ENCODE measurements around the gene ABI3. TPM values are rescaled to one million over a fixed set of nuclear protein-coding genes. Genes with fewer than 3 reads are reported as not detected.

The ABI3 gene
- total and polyA plus RNA-seq, 9 of the 15 experiments (the other 6 are each of a cell fraction or from before 2014, with no cell fraction given): not detected

GRCh38 chr17:49267912-49268311, 57.4 kb downstream of the ABI3 start:
- Histone ChIP-seq H3K27ac (ENCODE audit: extremely low read depth, low read depth, low read length) (no peak overlapping the region), H3K9me1 (ENCODE audit: control insufficient read depth, insufficient read depth, low read length) (no peaks in the 10 kb centered on the region), H3K27me3 (ENCODE audit: control insufficient read depth in 2 of 2, insufficient read depth in 2 of 2, low read length in 2 of 2) (peaks cover 17 to 44% of the 10 kb centered on the region in 2 experiments), H2AFZ (ENCODE audit: low read depth, low read length) (no peak overlapping the region), H3K9me3 (replicated peaks; ENCODE audit: control insufficient read depth, insufficient read depth, low read depth, low read length) (no peaks in the 10 kb centered on the region), H3K4me3 (no peak overlapping the region), H3K4me1 (replicated peaks in 1 of 2; ENCODE audit: control insufficient read depth in 2 of 2, insufficient read depth in 2 of 2, low read length in 2 of 2) (no peaks in the 10 kb centered on the region), H3K4me2 (ENCODE audit: insufficient read depth, low read length) (no peak overlapping the region), H3K9ac (ENCODE audit: insufficient read depth in 1 of 2, low read depth in 2 of 2, low read length in 2 of 2) (no peak overlapping the region), H4K20me1 (replicated peaks; ENCODE audit: control insufficient read depth, insufficient read depth, low read length) (no peaks in the 10 kb centered on the region), H3K79me2 (ENCODE audit: control insufficient read depth, insufficient read depth, low read length) (no peaks in the 10 kb centered on the region), H3K36me3 (ENCODE audit: control insufficient read depth, insufficient read depth, low read length) (no peaks in the 10 kb centered on the region)
- POLR2A ChIA-PET: interaction anchor here (1.1 to 1.3 kb wide), 3 partner anchors 8 to 11 kb away, joined by 3 to 4 read pairs (median 3); no protein-coding TSS in a partner anchor
- no peak for DNase-seq (ENCODE audit: extremely low read depth in 1 of 4, low spot score in 3 of 4)
- intact Hi-C loops (cut with micrococcal nuclease): no loop called here
- TF ChIP-seq CHD1 (IDR thresholded peaks at IDR 0.05; ENCODE audit: low read length) (no peak), HNRNPH1 (optimal IDR thresholded peaks at IDR 0.05; ENCODE audit: low read depth, low read length) (no peak), ZBTB43 (CRISPR knock-in tag; IDR thresholded peaks at IDR 0.05) (no peak), RNF2 (IDR thresholded peaks at IDR 0.05) (no peak), HMG20B (CRISPR knock-in tag; IDR thresholded peaks at IDR 0.05) (no peak), TEAD2 (tag; IDR thresholded peaks at IDR 0.05) (no peak), FOXA3 (CRISPR knock-in tag; conservative IDR thresholded peaks at IDR 0.05 in 1 of 2, IDR thresholded peaks at IDR 0.05 in 1 of 2) (no peak), RBM22 (IDR thresholded peaks at IDR 0.05; ENCODE audit: low read depth, low read length, poor library complexity, severe bottlenecking) (no peak)
- in situ Hi-C loops (cut with MboI): no loop called here
- no peak; the same call in 2 of the 3 replicates for ATAC-seq
- BruUV-seq (replicated peaks): no TSS peak
- CTCF ChIA-PET (ENCODE audit: low intra/inter-chr PET ratio): no interaction called here
- no peak for FAIRE-seq
- 6% methylated on average over 3 of the region's 3 CpGs for WGBS (ENCODE audit: insufficient coverage, low coverage, missing lambda C conversion rate)

All from K562 (cell line).